Common myeloid progenitor, CD34-positive (primary cell): Measurements from ENCODE around the gene MCC.
"Not testable (repeated sequence)": the region's sequence is repeated elsewhere in the genome, so short reads cannot be mapped to it uniquely, and the experiment has no call there.

Experiments
- CTCF ChIA-PET: fragments of 350-600 bp; sonication (Branson Sonifier 250); formaldehyde crosslinking; loops from one replicate; lab custom pipeline; 2021; ENCODE audit warnings: antibody characterized with exemption; lab: Charles Lee
- POLR2A ChIA-PET: fragments of 350-600 bp; sonication (Branson Sonifier 250); formaldehyde crosslinking; loops from one replicate; lab custom pipeline; 2021; ENCODE audit warnings: antibody characterized with exemption; lab: Charles Lee
- DNase-seq, 3 donors: peaks; one replicate each; pipeline versions ENCODE4 v3.0.0 to v3.0.0-alpha.2; 2013
- H3K27ac ChIP-seq, 2 experiments: 1 replicate in 1 of 2; 2 replicates in 1 of 2; pipeline ENCODE4 v1.7.0; 2013; ENCODE audit warnings: inconsistent platforms in 2 of 2, low read length in 2 of 2, mild to moderate bottlenecking in 2 of 2, low read depth in 1 of 2, moderate library complexity in 1 of 2; ENCODE audit not compliant: severe bottlenecking in 2 of 2, insufficient read depth in 1 of 2, poor library complexity in 1 of 2
- H3K27me3 ChIP-seq, 5 experiments: replicated peaks in 2 of 5; 1 replicate in 3 of 5; 2 replicates in 2 of 5; pipeline versions ENCODE4 v1.6.1 to v1.7.0; 2013; ENCODE audit warnings: low read length in 4 of 5, mild to moderate bottlenecking in 2 of 5, moderate library complexity in 2 of 5, inconsistent platforms in 1 of 5; ENCODE audit not compliant: insufficient read depth in 5 of 5, control insufficient read depth in 4 of 5
- H3K36me3 ChIP-seq, 4 experiments: 1 replicate in 2 of 4; 2 replicates in 2 of 4; pipeline versions ENCODE4 v1.6.1 to v1.7.0; 2013; ENCODE audit warnings: low read length in 3 of 4, control low read depth in 1 of 4, mild to moderate bottlenecking in 1 of 4; ENCODE audit not compliant: control insufficient read depth in 4 of 4, insufficient read depth in 4 of 4
- H3K4me1 ChIP-seq, 4 experiments: 1 replicate in 3 of 4; 2 replicates in 1 of 4; pipeline versions ENCODE4 v1.6.1 to v1.7.1; 2013; ENCODE audit warnings: low read length in 3 of 4, mild to moderate bottlenecking in 3 of 4, control low read depth in 1 of 4, inconsistent platforms in 1 of 4, moderate library complexity in 1 of 4; ENCODE audit not compliant: control insufficient read depth in 4 of 4, insufficient read depth in 4 of 4; ENCODE audit errors: control extremely low read depth in 1 of 4
- H3K4me3 ChIP-seq, 7 experiments: 1 replicate in 4 of 7; 2 replicates in 3 of 7; pipeline versions ENCODE4 v1.5.1 to v1.7.0; 2013; ENCODE audit warnings: mild to moderate bottlenecking in 7 of 7, low read length in 6 of 7, moderate library complexity in 6 of 7, inconsistent platforms in 2 of 7, low read depth in 2 of 7, control low read depth in 1 of 7; ENCODE audit not compliant: insufficient read depth in 4 of 7, control insufficient read depth in 1 of 7; ENCODE audit errors: extremely low read depth in 1 of 7
- H3K9me3 ChIP-seq, 5 experiments: 1 replicate in 4 of 5; 2 replicates in 1 of 5; pipeline versions ENCODE4 v1.6.1 to v1.7.1; 2013; ENCODE audit warnings: low read length in 4 of 5, mild to moderate bottlenecking in 2 of 5, inconsistent platforms in 1 of 5, low read depth in 1 of 5, moderate library complexity in 1 of 5; ENCODE audit not compliant: control insufficient read depth in 4 of 5, insufficient read depth in 2 of 5; ENCODE audit errors: control extremely low read depth in 1 of 5
- WGBS: methylation state at CpG from one replicate; pipeline ENCODE4 v1.1.5; 2013; ENCODE audit not compliant: insufficient coverage; 5-methylcytosine and 5-hydroxymethylcytosine counted together

MCC gene

GRCh38 chr5:113480243-113480642 lies 8.0 kb downstream of the MCC start:
- DNase-seq: no peak
- Histone ChIP-seq H3K27me3 (peaks cover 25 to 93% (median 51%) of the 10 kb centered on the region in 5 experiments), H3K4me3 (no peak overlapping the region), H3K36me3 (no peaks in the 10 kb centered on the region), H3K4me1 (no peaks in the 10 kb centered on the region), H3K27ac (no peak overlapping the region), H3K9me3 (peaks cover 0 to 3% (median 0%) of the 10 kb centered on the region in 5 experiments)
- WGBS: 78% methylated on average over 3 of the region's 5 CpGs
- POLR2A ChIA-PET: no interaction called here
- CTCF ChIA-PET: no interaction called here

- no CpG with 5 or more reads among the region's 3 CpGs for WGBS
- no peaks in the 10 kb centered on the region for H3K36me3 ChIP-seq
- CTCF ChIA-PET: no interaction called here
- H3K9me3 ChIP-seq: peaks cover 0 to 3% (median 0%) of the 10 kb centered on the region in 5 experiments
- no peak for DNase-seq
- H3K4me1 ChIP-seq: no peaks in the 10 kb centered on the region
- no peak overlapping the region for H3K4me3 ChIP-seq
- POLR2A ChIA-PET: no interaction called here
- H3K27ac ChIP-seq: no peak overlapping the region
- H3K27me3 ChIP-seq: peaks cover 26 to 91% (median 42%) of the 10 kb centered on the region in 5 experiments
These were observed 9.6 kb downstream of the MCC start for GRCh38 chr5:113478691-113479090.

DNA sequence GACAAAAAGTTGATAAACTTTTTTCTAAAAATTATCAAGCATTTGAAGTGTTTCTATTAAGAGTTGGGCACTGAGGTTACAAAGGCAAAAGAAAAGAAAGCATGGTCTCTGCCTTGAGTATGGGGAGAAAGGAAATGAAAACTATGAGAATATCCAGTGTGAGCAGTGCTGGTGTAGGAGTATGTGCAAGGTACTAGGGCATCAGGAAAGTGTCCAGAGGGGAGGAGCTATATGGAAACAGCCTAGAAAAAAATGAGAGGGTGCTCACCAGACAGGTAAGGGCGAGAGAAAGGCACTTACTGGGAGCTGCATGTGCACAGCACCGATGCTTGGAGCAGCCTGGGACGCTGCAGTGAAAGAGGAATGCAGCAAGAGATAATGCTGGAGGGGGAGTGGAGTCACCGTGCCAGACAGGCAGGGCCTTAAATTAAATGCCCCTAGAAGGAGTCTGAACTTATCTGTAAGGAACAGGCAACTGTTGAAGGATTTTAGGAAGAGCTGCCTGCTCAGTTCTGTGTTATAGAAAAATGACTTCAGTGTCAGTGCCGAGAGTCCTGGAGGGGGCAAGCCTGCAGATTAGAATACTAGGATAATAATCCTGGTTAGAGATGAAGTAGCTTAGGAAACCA lies 14.0 kb downstream of the MCC start:
- no peak for DNase-seq
- 47% methylated on average over 4 of the region's 5 CpGs for WGBS

DNA sequence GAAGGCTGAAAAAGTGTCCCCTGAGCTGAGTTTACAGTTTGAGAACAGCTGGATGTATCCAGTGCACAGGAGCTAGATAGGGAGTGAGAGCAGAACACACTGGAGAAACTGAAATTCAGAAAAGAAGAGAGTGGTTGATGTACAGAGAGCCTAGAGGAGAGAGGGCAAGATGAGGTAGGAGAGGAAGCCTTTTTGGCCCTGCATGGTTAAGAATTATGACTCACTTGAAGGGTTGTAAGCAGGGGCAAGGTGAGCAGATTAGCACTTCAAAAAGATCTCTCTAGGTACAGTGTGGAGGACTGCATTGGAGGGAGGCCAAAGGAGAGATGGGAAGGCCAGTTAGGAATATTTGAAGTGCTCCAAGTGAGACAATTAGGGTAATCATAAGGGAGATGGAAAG lies 25.2 kb downstream of the MCC start:
- no peaks in the 10 kb centered on the region for H3K36me3 ChIP-seq
- no peak overlapping the region for H3K4me3 ChIP-seq
- POLR2A ChIA-PET: no interaction called here
- no peaks in the 10 kb centered on the region for H3K4me1 ChIP-seq
- no peaks in the 10 kb centered on the region for H3K9me3 ChIP-seq
- H3K27me3 ChIP-seq: peaks cover 0 to 65% (median 25%) of the 10 kb centered on the region in 5 experiments
- CTCF ChIA-PET: interaction anchor here (1.5 kb wide), 1 partner anchor 12 kb away, joined by 4 read pairs; no protein-coding TSS in a partner anchor
- H3K27ac ChIP-seq: no peak overlapping the region
- no peak for DNase-seq

More for the DNA sequence above, 14.0 kb downstream of the MCC start:
- H3K27me3 ChIP-seq: peaks cover 10 to 74% (median 28%) of the 10 kb centered on the region in 5 experiments
- POLR2A ChIA-PET: no interaction called here
- H3K27ac ChIP-seq: no peak overlapping the region
- H3K36me3 ChIP-seq: no peaks in the 10 kb centered on the region
- no peak overlapping the region for H3K4me3 ChIP-seq
- CTCF ChIA-PET: interaction anchor here (1.3 to 1.7 kb wide), 2 partner anchors 24 to 132 kb away, joined by 3 to 4 read pairs; no protein-coding TSS in a partner anchor
- no peaks in the 10 kb centered on the region for H3K4me1 ChIP-seq
- H3K9me3 ChIP-seq: peaks cover 0 to 14% (median 7%) of the 10 kb centered on the region in 5 experiments

- CTCF ChIA-PET: interaction anchor here (1.2 kb wide), 1 partner anchor 1035 kb away, joined by 3 read pairs; no protein-coding TSS in a partner anchor
- DNase-seq, POLR2A ChIA-PET, H3K4me1 ChIP-seq, H3K36me3 ChIP-seq, H3K4me3 ChIP-seq, H3K9me3 ChIP-seq, H3K27ac ChIP-seq: not testable (repeated sequence)
- 94% methylated on average over 13 of the region's 21 CpGs for WGBS
- H3K27me3 ChIP-seq: peaks cover 0 to 75% (median 20%) of the 10 kb centered on the region in 5 experiments
These were observed 31.1 kb downstream of the MCC start for GRCh38 chr5:113457106-113457505.

- 100% methylated on average over 3 of the region's 6 CpGs for WGBS
- DNase-seq: no peak
- Histone ChIP-seq H3K27ac (no peak overlapping the region), H3K4me1 (no peaks in the 10 kb centered on the region), H3K36me3 (no peaks in the 10 kb centered on the region), H3K4me3 (no peak overlapping the region), H3K9me3 (no peaks in the 10 kb centered on the region), H3K27me3 (peaks cover 0 to 74% (median 24%) of the 10 kb centered on the region in 5 experiments)
- POLR2A ChIA-PET: no interaction called here
- CTCF ChIA-PET: no interaction called here
These were observed 35.3 kb downstream of the MCC start for GRCh38 chr5:113452941-113453340.

- ChIA-PET CTCF (no interaction called here), POLR2A (no interaction called here)
- 95% methylated on average over 2 of the region's 2 CpGs for WGBS
- H3K27ac ChIP-seq: no peak overlapping the region
- peaks cover 5 to 80% (median 29%) of the 10 kb centered on the region in 5 experiments for H3K27me3 ChIP-seq
- no peaks in the 10 kb centered on the region for H3K9me3 ChIP-seq
- no peaks in the 10 kb centered on the region for H3K4me1 ChIP-seq
- H3K4me3 ChIP-seq: no peak overlapping the region
- DNase-seq: no peak
- H3K36me3 ChIP-seq: no peaks in the 10 kb centered on the region
These were observed 36.5 kb downstream of the MCC start for GRCh38 chr5:113451797-113452196.
